GM19035 (cell line): Measurements from ENCODE around the gene AGPS.
"Not testable (repeated sequence)": the region's sequence is repeated elsewhere in the genome, so short reads cannot be mapped to it uniquely, and the experiment has no call there.

Experiments
- ATAC-seq: cut with Tn5 transposase; IDR thresholded peaks from one replicate; pipeline ENCODE4 v1.9.1; 2021; ENCODE audit not compliant: unreplicated experiment

Gene AGPS

DNA sequence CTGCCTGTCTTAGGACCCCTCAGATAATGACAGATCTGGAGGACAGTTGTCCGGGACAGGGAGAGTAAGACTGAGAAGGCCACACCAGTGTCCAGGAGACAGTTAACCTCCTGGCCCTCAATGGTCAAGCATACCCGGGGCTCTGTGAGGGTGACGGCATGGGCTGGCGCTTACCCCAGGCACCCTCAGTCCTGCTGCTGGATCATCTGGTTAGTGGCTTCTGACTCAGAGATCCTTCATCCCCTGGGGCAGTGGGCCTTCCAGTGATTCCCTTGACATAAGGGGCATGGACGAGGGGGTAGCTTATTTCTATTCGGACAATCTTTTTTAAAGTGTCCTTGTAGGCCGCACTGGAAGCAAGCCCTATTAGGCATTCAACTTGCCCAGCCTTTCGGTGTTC, 18.1 kb downstream of the AGPS start:
- ATAC-seq, result not testable (repeated sequence)

DNA sequence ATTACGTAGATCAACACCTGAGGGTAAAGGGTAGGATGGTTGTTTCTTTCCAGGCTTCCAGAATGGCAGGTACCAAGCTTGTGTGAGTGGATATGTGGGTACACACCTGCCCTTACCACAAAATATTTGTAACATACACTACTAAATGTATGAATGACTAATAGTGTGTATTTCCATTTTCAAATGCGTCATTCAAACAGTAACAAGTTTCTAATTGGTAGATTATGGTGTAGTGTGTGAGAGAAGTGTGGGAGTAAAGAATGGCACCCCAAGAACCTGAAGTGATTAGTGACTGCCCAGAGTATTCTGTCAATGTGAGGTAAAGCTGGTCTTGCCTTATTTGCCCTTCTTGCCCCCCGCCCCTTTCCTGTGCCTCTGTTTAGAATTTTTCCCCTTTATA, 21.1 kb downstream of the AGPS start:
- no peak for ATAC-seq

- no peak for ATAC-seq
Measured at GRCh38 chr2:177419274-177419673, 26.7 kb downstream of the AGPS start.

DNA sequence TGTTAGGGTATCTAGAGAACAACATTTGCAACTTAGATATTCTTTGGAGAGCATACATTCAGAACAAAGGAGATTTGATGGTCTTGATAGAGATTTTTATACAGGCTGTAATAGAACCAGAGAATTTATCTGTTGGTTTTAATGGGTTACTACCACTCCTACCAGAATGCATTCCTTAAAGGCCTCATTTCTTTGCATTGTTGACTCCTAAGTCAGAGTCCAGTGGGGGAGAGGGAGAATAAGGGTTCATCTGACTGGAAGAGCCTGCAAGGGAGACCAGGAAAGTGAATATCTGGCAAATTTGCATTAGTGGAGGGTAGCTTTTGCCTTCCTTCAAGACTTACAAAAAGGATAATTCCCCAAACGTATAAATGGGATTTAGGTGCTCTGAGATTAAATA, 29.7 kb downstream of the AGPS start:
- ATAC-seq, result no peak

- ATAC-seq, result not testable (repeated sequence)
Measured at GRCh38 chr2:177424120-177424519, 31.5 kb downstream of the AGPS start.

DNA sequence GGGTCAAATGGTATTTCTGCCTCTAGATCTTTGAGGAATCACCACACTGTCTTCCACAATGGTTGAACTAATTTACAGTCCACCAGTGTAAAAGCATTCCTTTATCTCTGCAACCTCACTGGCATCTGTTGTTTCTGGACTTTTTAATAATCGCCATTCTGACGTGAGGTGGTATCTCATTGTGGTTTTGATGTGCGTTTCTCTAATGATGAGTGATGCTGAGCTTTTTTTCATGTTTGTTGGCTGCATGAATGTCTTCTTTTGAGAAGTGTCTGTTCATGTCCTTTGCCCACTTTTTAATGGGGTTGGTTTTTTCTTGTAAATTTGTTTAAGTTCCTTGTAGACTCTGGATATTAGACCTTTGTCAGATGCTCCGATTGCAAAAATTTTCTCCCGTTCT, 32.0 kb downstream of the AGPS start:
- not testable (repeated sequence) for ATAC-seq

DNA sequence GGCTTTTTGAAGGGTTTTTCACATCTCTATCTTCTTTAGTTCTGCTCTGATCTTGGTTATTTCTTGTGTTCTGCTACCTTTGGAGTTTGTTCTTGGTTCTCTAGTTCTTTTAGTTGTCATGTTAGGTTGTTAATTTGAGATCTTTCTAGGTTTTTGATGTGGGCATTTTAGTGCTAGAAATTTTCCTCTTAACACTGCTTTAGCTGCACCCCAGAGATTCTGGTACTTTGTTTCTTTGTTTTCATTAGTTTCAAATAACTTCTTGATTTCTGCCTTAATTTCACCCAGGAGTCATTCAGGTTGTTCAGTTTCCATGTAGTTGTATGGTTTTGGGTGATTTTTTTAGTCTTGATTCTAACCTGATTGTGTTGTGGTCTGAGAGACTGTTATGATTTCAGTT, 34.7 kb downstream of the AGPS start:
- ATAC-seq, result no peak

DNA sequence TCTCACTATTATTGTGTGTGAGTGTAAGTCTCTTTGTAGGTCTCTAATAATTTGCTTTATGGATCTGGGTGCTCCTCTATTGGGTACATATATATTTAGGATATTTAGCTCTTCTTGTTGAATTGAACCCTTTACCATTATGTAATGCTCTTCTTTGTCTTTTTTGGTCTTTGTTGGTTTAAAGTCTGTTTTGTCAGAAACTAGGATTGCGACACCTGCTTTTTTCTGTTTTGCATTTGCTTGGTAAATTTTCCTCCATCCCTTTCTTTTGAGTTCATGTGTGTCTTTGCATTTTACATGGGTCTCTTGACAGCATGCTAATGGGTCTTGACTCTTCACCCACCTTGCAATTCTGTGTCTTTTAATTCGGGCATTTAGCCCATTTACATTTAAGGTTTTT, 35.4 kb downstream of the AGPS start:
- ATAC-seq, result not testable (repeated sequence)

- ATAC-seq, result no peak
Measured at GRCh38 chr2:177429688-177430325, 37.2 kb downstream of the AGPS start.

DNA sequence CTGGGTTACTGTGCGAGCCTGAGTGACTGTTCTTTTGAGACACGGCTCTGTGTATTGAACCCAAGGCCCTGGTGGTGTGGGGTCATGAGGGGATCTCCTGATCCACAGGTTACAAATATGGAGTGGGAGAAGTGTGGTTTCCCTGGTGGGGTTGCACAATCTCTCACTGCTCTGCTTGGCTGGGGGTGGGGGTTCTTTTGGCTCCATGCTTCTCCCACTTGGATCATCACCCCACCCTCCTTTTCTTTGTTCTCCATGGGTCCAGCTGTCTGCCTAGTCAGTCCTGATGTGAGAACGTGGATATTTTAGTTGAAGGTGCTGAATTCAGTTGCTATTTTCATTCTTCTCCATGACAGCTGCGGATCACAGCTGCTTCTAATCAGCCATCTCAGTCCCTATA, 37.8 kb downstream of the AGPS start:
- ATAC-seq, result no peak

DNA sequence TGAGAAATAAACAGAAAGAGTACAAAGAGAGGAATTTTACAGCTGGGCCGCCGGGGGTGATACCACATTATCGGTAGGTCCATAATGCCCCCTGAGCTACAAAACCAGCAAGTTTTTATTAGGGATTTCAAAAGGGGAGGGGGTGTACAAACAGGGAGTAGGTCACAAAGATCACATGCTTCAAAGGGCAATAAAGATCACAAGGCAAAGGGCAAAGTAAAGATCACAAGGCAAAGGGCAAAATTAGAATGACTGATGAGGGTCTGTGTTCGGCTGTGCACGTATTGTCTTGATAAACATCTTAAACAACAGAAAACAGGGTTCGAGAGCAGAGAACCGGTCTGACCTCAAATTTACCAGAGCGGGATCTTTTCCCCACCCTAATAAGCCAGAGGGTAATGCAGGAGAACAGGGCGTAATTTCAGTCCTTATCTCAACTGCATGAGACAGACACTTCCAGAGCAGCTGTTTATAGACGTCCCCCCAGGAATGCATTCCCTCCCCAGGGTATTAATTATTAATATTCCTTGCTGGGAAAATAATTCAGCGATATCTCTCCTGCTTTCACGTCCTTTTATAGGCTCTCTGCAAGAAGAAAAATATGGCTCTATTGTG, 38.6 kb downstream of the AGPS start:
- not testable (repeated sequence) for ATAC-seq

DNA sequence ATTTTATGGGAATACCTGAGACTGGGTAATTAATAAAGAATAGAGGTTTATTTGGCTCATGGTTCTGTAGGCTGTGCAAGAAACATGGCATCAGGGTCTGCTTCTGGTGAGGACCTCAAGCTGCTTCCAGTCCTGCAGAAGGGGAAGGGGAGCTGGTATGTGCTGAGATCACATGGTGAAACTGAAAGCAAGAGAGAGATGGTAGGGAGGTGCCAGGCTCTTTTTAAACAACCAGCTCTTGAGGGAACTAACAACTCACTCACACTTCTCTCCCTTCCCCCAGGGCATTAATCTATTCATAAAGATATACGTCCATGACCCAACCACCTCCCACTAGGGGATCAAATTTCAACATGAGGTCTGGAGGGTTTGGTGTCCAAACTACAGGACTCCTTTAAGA, 40.1 kb downstream of the AGPS start:
- no peak for ATAC-seq

DNA sequence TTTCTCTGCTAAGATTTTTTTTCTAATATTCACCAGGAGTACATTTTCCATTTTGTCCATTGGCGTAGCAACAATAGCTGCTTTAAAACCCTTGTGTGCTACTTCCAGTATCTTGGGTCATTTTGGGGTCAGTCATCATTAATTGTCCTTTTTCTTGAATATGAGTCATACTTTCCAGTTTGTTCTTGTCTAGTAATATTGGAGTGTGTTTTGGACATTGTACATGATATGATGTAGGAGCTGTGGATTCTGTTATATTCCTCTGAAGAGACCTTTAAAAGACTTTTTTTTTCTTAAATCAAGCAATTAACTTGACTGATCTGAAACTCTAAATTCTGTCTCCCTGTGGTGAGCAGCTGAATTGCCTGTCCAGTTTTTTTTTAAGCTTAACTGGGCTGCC, 40.8 kb downstream of the AGPS start:
- no peak for ATAC-seq

- ATAC-seq, result no peak
Measured at GRCh38 chr2:177434475-177434874, 41.9 kb downstream of the AGPS start.

- ATAC-seq, result no peak
Measured at GRCh38 chr2:177445200-177445599, 52.6 kb downstream of the AGPS start.

DNA sequence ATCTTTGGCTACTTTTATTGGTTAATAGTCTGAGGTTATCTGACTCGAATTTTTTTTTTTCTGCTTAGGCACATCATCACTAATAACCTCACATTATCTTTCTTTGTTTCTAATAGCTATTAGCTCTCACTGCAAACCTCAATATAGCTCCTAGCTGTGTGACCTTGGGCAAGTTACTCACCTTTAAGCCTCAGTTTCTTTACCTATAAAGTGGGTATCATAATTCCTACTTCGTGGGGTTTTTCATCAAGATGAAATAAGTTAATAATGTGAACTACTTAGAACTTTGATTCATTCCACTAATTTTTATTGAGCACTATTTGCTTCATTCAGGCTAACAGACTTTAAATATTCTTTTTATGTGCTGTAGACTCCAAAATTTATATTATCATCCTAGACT, 55.5 kb downstream of the AGPS start:
- ATAC-seq, result no peak

- ATAC-seq, result no peak
Measured at GRCh38 chr2:177449159-177449558, 56.6 kb downstream of the AGPS start.

DNA sequence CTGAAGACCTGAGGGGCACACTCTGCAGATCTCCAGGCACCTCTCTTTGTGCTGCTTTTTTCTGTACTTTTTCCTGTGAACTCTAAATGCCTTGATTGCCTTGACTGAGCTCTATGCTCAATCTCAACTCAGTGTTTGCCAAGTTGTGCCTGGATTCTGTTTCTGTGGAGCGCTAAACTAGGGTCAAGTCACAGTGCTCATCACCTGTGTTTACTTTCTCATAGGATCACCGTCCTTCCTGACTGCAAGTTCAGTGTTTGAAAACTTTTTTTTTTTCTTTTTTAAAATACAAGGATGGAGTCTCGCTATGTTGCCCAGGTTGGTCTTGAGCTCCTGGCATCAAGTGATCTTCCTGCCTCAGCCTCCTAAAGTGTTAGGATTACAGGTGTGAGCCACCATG, 62.6 kb downstream of the AGPS start:
- no peak for ATAC-seq

GRCh38 chr2:177459756-177460155, 67.2 kb downstream of the AGPS start:
- ATAC-seq, result not testable (repeated sequence)

DNA sequence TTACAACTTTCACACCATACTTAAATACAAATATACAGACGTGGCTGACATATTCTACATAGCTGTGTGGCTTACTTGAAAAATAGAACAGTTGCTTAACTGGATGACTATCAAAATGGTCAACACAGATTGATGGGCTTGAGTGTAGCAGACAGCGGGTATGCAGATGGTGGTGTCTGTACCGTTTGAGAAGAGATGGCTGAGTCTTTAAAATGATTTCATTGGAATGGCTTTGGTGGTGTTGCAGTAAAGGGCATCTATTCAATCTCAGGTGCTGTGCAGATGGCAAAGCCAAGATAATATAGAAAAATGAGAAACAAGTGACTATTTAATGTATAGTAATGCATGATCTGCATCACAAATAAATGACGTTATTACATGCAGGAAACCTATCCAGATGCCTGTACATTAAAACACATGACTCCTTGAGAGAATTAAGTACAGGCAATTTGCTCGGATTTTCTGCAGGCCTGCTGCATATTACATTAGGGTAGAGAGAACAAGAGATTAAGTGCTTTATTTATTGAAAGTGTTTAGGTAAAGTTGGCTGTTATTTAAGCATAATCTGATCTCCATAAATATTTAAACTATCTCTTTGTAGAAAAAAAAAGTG, 68.5 kb downstream of the AGPS start:
- no peak for ATAC-seq

GRCh38 chr2:177464549-177464948, 72.0 kb downstream of the AGPS start:
- ATAC-seq, result no peak

- ATAC-seq, result no peak
Measured at GRCh38 chr2:177465400-177466138, 73.0 kb downstream of the AGPS start.
